Measurements from ENCODE around the gene GTPBP1. TPM values are rescaled to one million over a fixed set of nuclear protein-coding genes. Genes with fewer than 3 reads are reported as not detected.

Gene GTPBP1
- polyA plus RNA-seq, 1 experiment = 29.3 TPM

DNA sequence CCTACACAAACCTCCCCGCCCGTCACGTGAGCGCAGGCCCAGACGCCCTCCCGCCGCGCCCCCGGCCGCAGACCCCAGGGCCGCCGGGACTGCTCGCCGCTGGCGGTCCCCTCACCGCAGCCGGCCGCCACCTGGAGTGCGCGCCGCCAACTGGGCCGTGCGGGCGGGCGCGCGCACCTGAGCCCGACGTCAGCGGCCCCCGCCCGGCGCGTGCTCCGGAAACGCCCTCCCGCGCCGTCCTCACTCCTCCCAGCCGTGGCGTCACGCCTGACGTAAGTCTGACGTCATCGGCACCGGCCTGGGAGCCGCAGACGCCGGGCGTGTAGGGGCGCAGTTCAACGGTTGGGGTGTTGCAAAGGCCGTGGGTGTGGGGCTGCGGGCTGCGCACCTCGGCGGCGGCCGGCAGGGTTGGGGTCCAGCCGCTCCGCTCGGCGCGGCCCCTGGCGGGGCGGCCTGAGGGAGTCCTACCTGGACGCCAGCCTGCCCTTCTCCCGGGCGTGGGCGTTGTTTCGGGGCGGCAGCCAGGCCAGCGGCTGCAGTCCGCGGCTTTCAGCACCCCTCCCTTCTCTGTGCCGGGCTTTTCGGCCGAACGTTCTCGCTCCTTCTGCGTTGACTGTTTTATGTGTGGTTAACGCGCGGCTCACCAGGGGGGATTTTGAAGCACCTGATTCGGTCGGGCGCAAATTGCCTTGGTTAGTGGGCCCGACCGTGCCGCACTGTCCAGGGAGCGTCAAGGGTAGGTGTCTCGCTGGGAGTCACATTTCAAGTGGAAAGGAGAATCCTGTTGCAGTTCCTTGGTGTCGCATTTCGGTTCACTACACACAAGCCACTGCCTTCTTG lies 4.7 kb upstream of the GTPBP1 start, which contains the start of gene JOSD1:
TSS of gene JOSD1 (minus strand) at position 155 of the 840 bp plus-strand sequence. CDS start 956 bp downstream, outside the sequence.
- peak; percentile 82 for DNase-seq (ENCODE audit: low read depth, low spot score)
- ChIA-PET POLR2A (no interaction called here), CTCF (no interaction called here)
- Histone ChIP-seq H3K9me3 (ENCODE audit: control insufficient read depth, insufficient read depth, low read length) (no peaks in the 10 kb centered on the region), H3K27me3 (ENCODE audit: control insufficient read depth, insufficient read depth, low read length) (no peaks in the 10 kb centered on the region), H3K27ac (ENCODE audit: low read depth, low read length) (peak within 1 kb of the TSS; percentile 84), H3K4me3 (ENCODE audit: low read depth, low read length) (peak within 1 kb of the TSS; percentile 85)
- TF ChIP-seq, protein P1, sequence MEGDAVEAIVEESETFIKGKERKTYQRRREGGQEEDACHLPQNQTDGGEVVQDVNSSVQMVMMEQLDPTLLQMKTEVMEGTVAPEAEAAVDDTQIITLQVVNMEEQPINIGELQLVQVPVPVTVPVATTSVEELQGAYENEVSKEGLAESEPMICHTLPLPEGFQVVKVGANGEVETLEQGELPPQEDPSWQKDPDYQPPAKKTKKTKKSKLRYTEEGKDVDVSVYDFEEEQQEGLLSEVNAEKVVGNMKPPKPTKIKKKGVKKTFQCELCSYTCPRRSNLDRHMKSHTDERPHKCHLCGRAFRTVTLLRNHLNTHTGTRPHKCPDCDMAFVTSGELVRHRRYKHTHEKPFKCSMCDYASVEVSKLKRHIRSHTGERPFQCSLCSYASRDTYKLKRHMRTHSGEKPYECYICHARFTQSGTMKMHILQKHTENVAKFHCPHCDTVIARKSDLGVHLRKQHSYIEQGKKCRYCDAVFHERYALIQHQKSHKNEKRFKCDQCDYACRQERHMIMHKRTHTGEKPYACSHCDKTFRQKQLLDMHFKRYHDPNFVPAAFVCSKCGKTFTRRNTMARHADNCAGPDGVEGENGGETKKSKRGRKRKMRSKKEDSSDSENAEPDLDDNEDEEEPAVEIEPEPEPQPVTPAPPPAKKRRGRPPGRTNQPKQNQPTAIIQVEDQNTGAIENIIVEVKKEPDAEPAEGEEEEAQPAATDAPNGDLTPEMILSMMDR (IDR thresholded peaks at IDR 0.05; ENCODE audit: low read depth, low read length) = no peak

DNA sequence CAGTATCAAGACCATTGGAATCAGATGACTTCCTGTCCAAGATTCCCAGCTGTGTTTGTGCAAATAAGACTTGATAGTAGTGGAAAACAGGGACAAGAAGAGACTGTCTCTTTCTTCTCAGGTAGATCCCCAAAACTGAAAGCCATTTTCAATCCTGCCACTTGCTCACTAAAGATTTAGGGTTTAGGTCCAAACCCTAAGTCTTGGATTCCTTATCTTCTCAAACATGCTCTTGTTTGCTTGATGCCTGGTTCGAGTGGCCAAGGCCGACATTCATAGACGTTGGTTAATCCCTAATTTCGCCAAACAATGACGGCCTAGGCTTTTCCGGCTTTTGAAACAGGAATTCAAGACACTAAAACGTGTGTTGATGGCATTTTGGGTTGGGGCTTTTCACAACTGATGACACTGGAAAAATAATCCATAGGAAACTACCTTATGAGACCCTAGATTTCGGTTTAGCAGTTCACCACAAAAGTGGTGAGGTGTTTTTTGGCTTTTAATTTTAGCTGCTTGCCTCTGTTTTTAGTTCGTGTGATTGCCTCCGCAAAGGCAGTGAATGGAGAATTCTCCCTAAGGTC lies 1.0 kb upstream of the GTPBP1 start:
- POLR2A ChIA-PET = interaction anchor here (0.7 to 1.7 kb wide), 2 partner anchors 23 to 28 kb away, joined by 5 to 8 read pairs; partner anchors contain the start of gene TOMM22
- H3K4me3 ChIP-seq (ENCODE audit: low read depth, low read length) = peak overlapping the region; percentile 43
- H3K27me3 ChIP-seq (ENCODE audit: control insufficient read depth, insufficient read depth, low read length) = no peaks in the 10 kb centered on the region
- H3K27ac ChIP-seq (ENCODE audit: low read depth, low read length) = no peak overlapping the region
- no peak for DNase-seq (ENCODE audit: low read depth, low spot score)
- TF ChIP-seq, protein P1 (IDR thresholded peaks at IDR 0.05; ENCODE audit: low read depth, low read length) = no peak
- CTCF ChIA-PET = interaction anchor here (1.0 kb wide), 1 partner anchor 21 kb away, joined by 6 read pairs; no protein-coding TSS in a partner anchor
- peaks cover 3% of the 10 kb centered on the region; the same call in 1 of the 2 replicates for H3K9me3 ChIP-seq (ENCODE audit: control insufficient read depth, insufficient read depth, low read length)

DNA sequence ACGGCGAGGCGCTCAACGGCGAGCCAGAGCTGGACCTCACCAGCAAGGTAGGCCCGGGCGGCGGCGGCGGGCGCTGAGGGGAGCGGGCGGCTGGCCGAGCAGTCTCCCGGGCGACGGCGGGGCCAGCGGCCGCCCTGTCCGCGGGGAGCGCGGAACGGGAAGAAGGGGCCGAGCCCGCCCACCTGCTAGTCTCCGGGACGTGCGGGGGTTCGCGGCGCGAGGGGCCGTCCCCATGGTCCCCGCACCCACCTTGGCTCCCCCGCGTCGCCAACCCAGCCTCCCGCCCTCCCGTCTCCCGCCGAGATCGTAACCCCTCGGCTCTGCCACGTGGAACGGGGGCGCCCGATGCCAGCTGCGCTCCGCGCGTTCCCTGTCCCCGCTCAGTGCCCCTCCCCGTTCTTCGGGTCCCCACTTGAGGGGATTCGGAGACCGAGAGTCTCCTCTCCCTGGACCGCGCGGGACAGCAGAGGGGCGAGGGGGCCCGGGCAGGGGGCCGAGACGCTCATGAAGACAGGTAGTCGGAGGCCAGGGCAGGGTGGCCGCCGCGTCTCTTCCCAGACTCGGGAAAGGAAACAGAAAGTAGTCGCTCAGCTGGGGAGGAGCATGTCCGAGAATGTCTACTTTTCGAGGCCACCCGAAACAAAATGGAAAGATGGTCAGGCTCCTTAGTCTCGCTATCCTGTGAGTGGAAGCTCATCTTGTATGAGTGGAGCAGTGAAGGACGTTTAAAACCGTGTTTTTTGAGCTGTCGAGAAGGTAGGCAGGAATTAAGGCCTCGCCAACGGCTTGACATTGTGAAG lies 557 bp downstream of the GTPBP1 start:
- DNase-seq (ENCODE audit: low read depth, low spot score) = no peak

DNA sequence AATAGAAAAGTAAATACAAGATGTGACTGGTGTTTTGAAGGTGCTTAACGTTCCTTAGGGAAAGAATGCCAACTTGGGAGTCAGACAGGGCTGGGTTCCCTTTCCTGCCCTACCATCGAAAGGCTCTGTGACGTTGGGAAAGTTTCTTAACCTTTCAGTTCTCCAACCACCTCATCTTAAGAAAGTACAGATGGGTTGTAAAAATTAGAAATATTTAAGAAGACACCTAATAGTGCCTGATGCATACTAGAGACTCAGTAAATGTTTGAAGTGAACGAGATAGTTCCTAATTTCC lies 1.1 kb downstream of the GTPBP1 start:
- H3K9me3 ChIP-seq (ENCODE audit: control insufficient read depth, insufficient read depth, low read length) = peaks cover 3% of the 10 kb centered on the region; the same call in 1 of the 2 replicates
- H3K27ac ChIP-seq (ENCODE audit: low read depth, low read length) = peak overlapping the region; percentile 87
- no peaks in the 10 kb centered on the region for H3K27me3 ChIP-seq (ENCODE audit: control insufficient read depth, insufficient read depth, low read length)
- H3K4me3 ChIP-seq (ENCODE audit: low read depth, low read length) = peak overlapping the region; percentile 88
- TF ChIP-seq, protein P1 (IDR thresholded peaks at IDR 0.05; ENCODE audit: low read depth, low read length) = no peak
- ChIA-PET POLR2A (interaction anchor here (1.4 kb wide), 1 partner anchor 10 kb away, joined by 3 read pairs; no protein-coding TSS in a partner anchor), CTCF (interaction anchor here (1.1 to 2.2 kb wide), 2 partner anchors 10 to 57 kb away, joined by 3 to 6 read pairs; no protein-coding TSS in a partner anchor)
- DNase-seq (ENCODE audit: low read depth, low spot score) = no peak

More for the DNA sequence above, 557 bp downstream of the GTPBP1 start:
- Histone ChIP-seq H3K27ac (ENCODE audit: low read depth, low read length) (peak overlapping the region; percentile 87), H3K27me3 (ENCODE audit: control insufficient read depth, insufficient read depth, low read length) (no peaks in the 10 kb centered on the region), H3K4me3 (ENCODE audit: low read depth, low read length) (peak overlapping the region; percentile 88), H3K9me3 (ENCODE audit: control insufficient read depth, insufficient read depth, low read length) (peaks cover 3% of the 10 kb centered on the region; the same call in 1 of the 2 replicates)
- TF ChIP-seq, protein P1 (IDR thresholded peaks at IDR 0.05; ENCODE audit: low read depth, low read length) = no peak
- ChIA-PET CTCF (interaction anchor here (1.0 to 2.2 kb wide), 3 partner anchors 11 to 58 kb away, joined by 3 to 6 read pairs (median 6); no protein-coding TSS in a partner anchor), POLR2A (interaction anchor here (0.8 to 1.7 kb wide), 7 partner anchors 9 to 34 kb away, joined by 3 to 8 read pairs (median 3); partner anchors contain the start of gene TOMM22)

Measured in AG04450 (cell line).